Measurements from ENCODE around the gene ZNF213. TPM values are rescaled to one million over a fixed set of nuclear protein-coding genes. Genes with fewer than 3 reads are reported as not detected.

ZNF213 gene
- 7.7 to 13.2 TPM (median 10.8 TPM) in 5 replicates for total RNA-seq (2022; extraction: Qiagen RNA extraction; ENCODE audit: low read depth)

GRCh38 chr16:3134338-3135125, at the start of gene ZNF213:
TSS of gene ZNF213 (plus strand) at chr16:3135029. CDS start at chr16:3137281, 2,252 bp downstream.

GRCh38 chr16:3098459-3099394, 36.1 kb upstream of the ZNF213 start, which contains the start of gene ZSCAN10:
TSS of gene ZSCAN10 (minus strand) at chr16:3099294. CDS start at chr16:3092937, 6,357 bp downstream.

GRCh38 chr16:3112058-3112880, 22.6 kb upstream of the ZNF213 start, which contains the start of gene ZNF205:
TSS of gene ZNF205 (plus strand) at chr16:3112586. CDS start at chr16:3113431, 845 bp downstream.

GRCh38 chr16:3187798-3188674, 53.2 kb downstream of the ZNF213 start, which contains the start of gene OR1F1:
TSS of gene OR1F1 (plus strand) at chr16:3188204.

Other genes starting within 250 kb of the ZNF213 start
- 19.5 to 28.3 TPM (median 27.5 TPM) in 5 replicates for gene FLYWCH1, start 223.1 kb upstream of the ZNF213 start, total RNA-seq (2022; extraction: Qiagen RNA extraction; ENCODE audit: low read depth)
- gene KREMEN2, start 170.8 kb upstream of the ZNF213 start, total RNA-seq (2022; extraction: Qiagen RNA extraction; ENCODE audit: low read depth), result 1.3 to 2.4 TPM (median 2.3 TPM) in 5 replicates
- gene PAQR4, start 165.7 kb upstream of the ZNF213 start, total RNA-seq (2022; extraction: Qiagen RNA extraction; ENCODE audit: low read depth), result 28.8 to 45.8 TPM (median 37.2 TPM) in 5 replicates
- 57.5 to 96.6 TPM (median 92.5 TPM) in 5 replicates for gene PKMYT1, start 154.6 kb upstream of the ZNF213 start, total RNA-seq (2022; extraction: Qiagen RNA extraction; ENCODE audit: low read depth)
- 0.30 to 0.55 TPM (median 0.50 TPM) in 5 replicates for gene CLDN9, start 122.1 kb upstream of the ZNF213 start, total RNA-seq (2022; extraction: Qiagen RNA extraction; ENCODE audit: low read depth)
- 0.19 to 0.74 TPM (median 0.34 TPM) in 5 replicates for gene CLDN6, start 116.8 kb upstream of the ZNF213 start, total RNA-seq (2022; extraction: Qiagen RNA extraction; ENCODE audit: low read depth)
- gene TNFRSF12A, start 114.7 kb upstream of the ZNF213 start, total RNA-seq (2022; extraction: Qiagen RNA extraction; ENCODE audit: low read depth), result 477 to 677 TPM (median 627 TPM) in 5 replicates
- 216 to 280 TPM (median 222 TPM) in 5 replicates for gene HCFC1R1, start 111.1 kb upstream of the ZNF213 start, total RNA-seq (2022; extraction: Qiagen RNA extraction; ENCODE audit: low read depth)
- 21.6 to 33.9 TPM (median 32.7 TPM) in 5 replicates for gene THOC6, start 111.0 kb upstream of the ZNF213 start, total RNA-seq (2022; extraction: Qiagen RNA extraction; ENCODE audit: low read depth)
- gene BICDL2, start 98.1 kb upstream of the ZNF213 start, total RNA-seq (2022; extraction: Qiagen RNA extraction; ENCODE audit: low read depth), result not detected in 5 replicates
- 0.49 to 1.0 TPM (median 0.79 TPM) in 5 replicates for gene MMP25, start 88.5 kb upstream of the ZNF213 start, total RNA-seq (2022; extraction: Qiagen RNA extraction; ENCODE audit: low read depth)
- gene IL32, start 69.4 kb upstream of the ZNF213 start, total RNA-seq (2022; extraction: Qiagen RNA extraction; ENCODE audit: low read depth), result 23.0 to 38.0 TPM (median 28.2 TPM) in 5 replicates
- gene ZSCAN10, start 35.7 kb upstream of the ZNF213 start, total RNA-seq (2022; extraction: Qiagen RNA extraction; ENCODE audit: low read depth), result not detected in 5 replicates
- gene ZNF205, start 22.4 kb upstream of the ZNF213 start, total RNA-seq (2022; extraction: Qiagen RNA extraction; ENCODE audit: low read depth), result 9.2 to 14.3 TPM (median 13.2 TPM) in 5 replicates
- 0.23 to 0.48 TPM (median 0.29 TPM) in 5 replicates for gene OR1F1, start 53.2 kb downstream of the ZNF213 start, total RNA-seq (2022; extraction: Qiagen RNA extraction; ENCODE audit: low read depth)
- gene ZNF200, start 100.1 kb downstream of the ZNF213 start, total RNA-seq (2022; extraction: Qiagen RNA extraction; ENCODE audit: low read depth), result 7.5 to 9.6 TPM (median 8.9 TPM) in 5 replicates
- not detected in 5 replicates for gene MEFV, start 121.6 kb downstream of the ZNF213 start, total RNA-seq (2022; extraction: Qiagen RNA extraction; ENCODE audit: low read depth)
- 35.1 to 41.4 TPM (median 40.8 TPM) in 5 replicates for gene ZNF263, start 148.5 kb downstream of the ZNF213 start, total RNA-seq (2022; extraction: Qiagen RNA extraction; ENCODE audit: low read depth)
- gene TIGD7, start 170.4 kb downstream of the ZNF213 start, total RNA-seq (2022; extraction: Qiagen RNA extraction; ENCODE audit: low read depth), result 0.47 to 1.5 TPM (median 1.3 TPM) in 5 replicates
- 10.0 to 11.5 TPM (median 10.7 TPM) in 5 replicates for gene ZNF75A, start 170.5 kb downstream of the ZNF213 start, total RNA-seq (2022; extraction: Qiagen RNA extraction; ENCODE audit: low read depth)
- not detected in 5 replicates for gene OR2C1, start 220.9 kb downstream of the ZNF213 start, total RNA-seq (2022; extraction: Qiagen RNA extraction; ENCODE audit: low read depth)

All from A549 treated with RU486 at 1 μM for 4 hours (cell line).